Activated naive CD4-positive, alpha-beta T cell treated with anti-CD3 and anti-CD28 coated beads, Interleukin-2, amount 10 ng/mL, durations not matched to agents 7 days and 5 days (primary cell): ENCODE results near the gene RALGPS1.

Experiments
- CTCF ChIA-PET: fragments of 350-600 bp; sonication (Branson Sonifier 250); formaldehyde crosslinking; loops from one replicate; lab custom pipeline; 2021; ENCODE audit warnings: antibody characterized with exemption; lab: Charles Lee
- DNase-seq: peaks from one replicate; pipeline ENCODE4 v3.0.0-alpha.2; 2020
- H3K27ac Mint-ChIP-seq: one replicate; pipeline ENCODE4 v1.8.0; 2021; ENCODE audit warnings: mild to moderate bottlenecking, moderate library complexity, mixed read lengths
- H3K27me3 Mint-ChIP-seq: one replicate; pipeline ENCODE4 v1.8.0; 2021; ENCODE audit warnings: mild to moderate bottlenecking, mixed read lengths
- H3K36me3 Mint-ChIP-seq: one replicate; pipeline ENCODE4 v1.8.0; 2021; ENCODE audit warnings: mixed read lengths
- H3K4me1 Mint-ChIP-seq: one replicate; pipeline ENCODE4 v1.8.0; 2021; ENCODE audit warnings: mixed read lengths
- H3K4me3 Mint-ChIP-seq: one replicate; pipeline ENCODE4 v1.8.0; 2021; ENCODE audit warnings: mild to moderate bottlenecking, moderate library complexity, mixed read lengths
- H3K9me3 Mint-ChIP-seq: one replicate; pipeline ENCODE4 v1.8.0; 2021; ENCODE audit warnings: mixed read lengths

Gene RALGPS1

GRCh38 chr9:127075624-127076372 is 161.2 kb downstream of the RALGPS1 start:
- CTCF ChIA-PET = interaction anchor here (1.4 kb wide), 1 partner anchor 110 kb away, joined by 3 read pairs; no protein-coding TSS in a partner anchor
- H3K36me3 Mint-ChIP-seq = no peaks in the 10 kb centered on the region

GRCh38 chr9:127076860-127077643 is 162.5 kb downstream of the RALGPS1 start:
- CTCF ChIA-PET = interaction anchor here (1.4 kb wide), 1 partner anchor 111 kb away, joined by 3 read pairs; no protein-coding TSS in a partner anchor
- Mint-ChIP-seq H3K27ac (no peak overlapping the region), H3K36me3 (no peaks in the 10 kb centered on the region), H3K9me3 (peaks cover 4% of the 10 kb centered on the region), H3K4me3 (no peak overlapping the region), H3K27me3 (peaks cover 35% of the 10 kb centered on the region), H3K4me1 (peaks cover 3% of the 10 kb centered on the region)
- DNase-seq = no peak

More at GRCh38 chr9:127075624-127076372, 161.2 kb downstream of the RALGPS1 start:
- no peak for DNase-seq
- H3K4me3 Mint-ChIP-seq = no peak overlapping the region
- H3K27ac Mint-ChIP-seq = no peak overlapping the region
- peaks cover 10% of the 10 kb centered on the region for H3K9me3 Mint-ChIP-seq
- peaks cover 39% of the 10 kb centered on the region for H3K27me3 Mint-ChIP-seq
- H3K4me1 Mint-ChIP-seq = peaks cover 3% of the 10 kb centered on the region

- Mint-ChIP-seq H3K27ac (no peak overlapping the region), H3K36me3 (no peaks in the 10 kb centered on the region), H3K4me1 (peaks cover 3% of the 10 kb centered on the region), H3K27me3 (peaks cover 33% of the 10 kb centered on the region), H3K4me3 (no peak overlapping the region), H3K9me3 (no peaks in the 10 kb centered on the region)
- CTCF ChIA-PET = no interaction called here
- DNase-seq = no peak
Observed at GRCh38 chr9:127077644-127077946, 163.0 kb downstream of the RALGPS1 start.

GRCh38 chr9:127078336-127078735 is 163.8 kb downstream of the RALGPS1 start:
- H3K36me3 Mint-ChIP-seq = no peaks in the 10 kb centered on the region
- no peaks in the 10 kb centered on the region for H3K9me3 Mint-ChIP-seq
- no peak for DNase-seq
- peaks cover 3% of the 10 kb centered on the region for H3K4me1 Mint-ChIP-seq
- CTCF ChIA-PET = no interaction called here
- H3K4me3 Mint-ChIP-seq = no peak overlapping the region
- H3K27ac Mint-ChIP-seq = no peak overlapping the region
- peaks cover 39% of the 10 kb centered on the region for H3K27me3 Mint-ChIP-seq

- DNase-seq = no peak
- H3K27me3 Mint-ChIP-seq = peaks cover 43% of the 10 kb centered on the region
- no peaks in the 10 kb centered on the region for H3K36me3 Mint-ChIP-seq
- no peak overlapping the region for H3K4me3 Mint-ChIP-seq
- H3K27ac Mint-ChIP-seq = no peak overlapping the region
- CTCF ChIA-PET = no interaction called here
- H3K9me3 Mint-ChIP-seq = no peaks in the 10 kb centered on the region
- peaks cover 3% of the 10 kb centered on the region for H3K4me1 Mint-ChIP-seq
Observed at GRCh38 chr9:127078988-127079387, 164.4 kb downstream of the RALGPS1 start.

- Mint-ChIP-seq H3K36me3 (no peaks in the 10 kb centered on the region), H3K27ac (no peak overlapping the region), H3K4me1 (peaks cover 8% of the 10 kb centered on the region), H3K9me3 (no peaks in the 10 kb centered on the region), H3K27me3 (peaks cover 46% of the 10 kb centered on the region), H3K4me3 (no peak overlapping the region)
- CTCF ChIA-PET = no interaction called here
- no peak for DNase-seq
Observed at GRCh38 chr9:127079446-127080140, 165.0 kb downstream of the RALGPS1 start.

- CTCF ChIA-PET = no interaction called here
- peaks cover 22% of the 10 kb centered on the region for H3K4me1 Mint-ChIP-seq
- H3K27me3 Mint-ChIP-seq = peaks cover 53% of the 10 kb centered on the region
- no peak overlapping the region for H3K4me3 Mint-ChIP-seq
- no peaks in the 10 kb centered on the region for H3K9me3 Mint-ChIP-seq
- DNase-seq = no peak
- no peak overlapping the region for H3K27ac Mint-ChIP-seq
- no peaks in the 10 kb centered on the region for H3K36me3 Mint-ChIP-seq
Observed at GRCh38 chr9:127081250-127082185, 166.9 kb downstream of the RALGPS1 start.

- CTCF ChIA-PET = no interaction called here
Observed at GRCh38 chr9:127083138-127083980, 168.8 kb downstream of the RALGPS1 start.

GRCh38 chr9:127084076-127085039 is 169.8 kb downstream of the RALGPS1 start:
- peaks cover 19% of the 10 kb centered on the region for H3K4me1 Mint-ChIP-seq
- no peaks in the 10 kb centered on the region for H3K9me3 Mint-ChIP-seq
- DNase-seq = no peak
- no peak overlapping the region for H3K4me3 Mint-ChIP-seq
- CTCF ChIA-PET = no interaction called here
- no peaks in the 10 kb centered on the region for H3K36me3 Mint-ChIP-seq
- H3K27me3 Mint-ChIP-seq = peaks cover 41% of the 10 kb centered on the region
- no peak overlapping the region for H3K27ac Mint-ChIP-seq

More at GRCh38 chr9:127083138-127083980, 168.8 kb downstream of the RALGPS1 start:
- no peaks in the 10 kb centered on the region for H3K9me3 Mint-ChIP-seq
- no peak overlapping the region for H3K4me3 Mint-ChIP-seq
- peaks cover 22% of the 10 kb centered on the region for H3K4me1 Mint-ChIP-seq
- no peak for DNase-seq
- H3K27ac Mint-ChIP-seq = no peak overlapping the region
- H3K36me3 Mint-ChIP-seq = no peaks in the 10 kb centered on the region
- peaks cover 45% of the 10 kb centered on the region for H3K27me3 Mint-ChIP-seq

GRCh38 chr9:127085186-127085585 is 170.6 kb downstream of the RALGPS1 start:
- H3K27me3 Mint-ChIP-seq = peaks cover 43% of the 10 kb centered on the region
- DNase-seq = no peak
- CTCF ChIA-PET = no interaction called here
- no peaks in the 10 kb centered on the region for H3K36me3 Mint-ChIP-seq
- no peaks in the 10 kb centered on the region for H3K9me3 Mint-ChIP-seq
- H3K27ac Mint-ChIP-seq = no peak overlapping the region
- H3K4me1 Mint-ChIP-seq = peaks cover 19% of the 10 kb centered on the region
- no peak overlapping the region for H3K4me3 Mint-ChIP-seq

- Mint-ChIP-seq H3K9me3 (no peaks in the 10 kb centered on the region), H3K27me3 (peaks cover 43% of the 10 kb centered on the region), H3K36me3 (no peaks in the 10 kb centered on the region), H3K4me3 (no peak overlapping the region), H3K27ac (no peak overlapping the region), H3K4me1 (peaks cover 19% of the 10 kb centered on the region)
- DNase-seq = no peak
- CTCF ChIA-PET = no interaction called here
Observed at GRCh38 chr9:127086771-127087170, 172.2 kb downstream of the RALGPS1 start.

- Mint-ChIP-seq H3K27ac (no peak overlapping the region), H3K36me3 (no peaks in the 10 kb centered on the region), H3K27me3 (peaks cover 44% of the 10 kb centered on the region), H3K4me1 (peaks cover 19% of the 10 kb centered on the region), H3K4me3 (no peak overlapping the region), H3K9me3 (no peaks in the 10 kb centered on the region)
- no peak for DNase-seq
- CTCF ChIA-PET = no interaction called here
Observed at GRCh38 chr9:127087411-127087810, 172.8 kb downstream of the RALGPS1 start.
